Stimulated activated naive CD4-positive, alpha-beta T cell treated with Interleukin-2 at 50 U/mL for 16 hours (primary cell): ENCODE data around the gene STOML2.
"Not testable (repeated sequence)": the region's sequence is repeated elsewhere in the genome, so short reads cannot be mapped to it uniquely, and the experiment has no call there.

ENCODE experiments used
- DNase-seq: peaks from one replicate; lab custom pipeline; 2025; lab: John Stamatoyannopoulos, UW

The STOML2 gene, protein sequence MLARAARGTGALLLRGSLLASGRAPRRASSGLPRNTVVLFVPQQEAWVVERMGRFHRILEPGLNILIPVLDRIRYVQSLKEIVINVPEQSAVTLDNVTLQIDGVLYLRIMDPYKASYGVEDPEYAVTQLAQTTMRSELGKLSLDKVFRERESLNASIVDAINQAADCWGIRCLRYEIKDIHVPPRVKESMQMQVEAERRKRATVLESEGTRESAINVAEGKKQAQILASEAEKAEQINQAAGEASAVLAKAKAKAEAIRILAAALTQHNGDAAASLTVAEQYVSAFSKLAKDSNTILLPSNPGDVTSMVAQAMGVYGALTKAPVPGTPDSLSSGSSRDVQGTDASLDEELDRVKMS

DNA sequence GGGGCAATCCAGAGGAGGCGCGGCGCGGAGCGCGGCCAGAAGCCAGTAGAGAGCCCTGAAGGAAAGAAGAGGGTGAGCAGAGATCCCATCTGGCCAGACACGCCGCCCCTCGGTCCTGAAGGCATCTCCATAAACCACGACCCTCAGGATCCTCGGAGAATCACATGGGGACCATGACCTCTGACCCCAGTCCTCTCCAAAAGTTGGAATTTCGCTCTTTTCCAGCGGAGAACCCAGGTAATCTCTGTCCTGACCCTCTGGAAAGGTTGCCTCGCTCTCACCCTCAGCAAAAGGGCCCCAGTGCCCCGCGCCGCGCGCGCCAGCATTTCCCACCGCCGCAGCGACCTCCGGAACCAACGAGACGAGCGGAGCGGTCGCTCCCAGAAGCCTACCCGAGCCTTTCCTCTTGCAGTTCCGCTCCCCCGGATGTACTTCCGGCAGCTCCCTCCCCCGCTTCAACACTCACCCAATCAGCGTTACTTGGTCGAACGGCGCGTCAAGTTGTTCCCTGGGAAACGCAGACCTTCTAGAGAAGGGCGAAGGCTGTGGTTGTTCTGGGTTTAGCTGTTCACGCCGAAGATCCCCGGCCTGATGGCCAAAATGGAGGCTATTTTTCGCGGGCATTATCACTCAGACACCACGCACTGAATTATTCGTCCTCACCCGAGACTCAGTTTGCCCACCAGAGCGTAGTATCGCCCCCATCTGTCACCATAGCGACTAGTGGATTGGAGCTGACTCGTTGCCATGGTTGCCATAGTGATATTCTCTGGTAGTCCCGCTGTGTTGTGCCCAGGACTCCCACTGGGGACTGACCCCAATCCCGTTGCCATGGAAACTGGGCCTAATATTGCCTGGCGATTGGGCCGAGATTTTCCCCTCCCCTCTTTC lies at the start of gene STOML2:
Gene STOML2 (minus strand): TSS at position 363 of the 891 bp plus-strand sequence. CDS start 37 bp downstream, at position 326.
- DNase-seq = peak; percentile 92

DNA sequence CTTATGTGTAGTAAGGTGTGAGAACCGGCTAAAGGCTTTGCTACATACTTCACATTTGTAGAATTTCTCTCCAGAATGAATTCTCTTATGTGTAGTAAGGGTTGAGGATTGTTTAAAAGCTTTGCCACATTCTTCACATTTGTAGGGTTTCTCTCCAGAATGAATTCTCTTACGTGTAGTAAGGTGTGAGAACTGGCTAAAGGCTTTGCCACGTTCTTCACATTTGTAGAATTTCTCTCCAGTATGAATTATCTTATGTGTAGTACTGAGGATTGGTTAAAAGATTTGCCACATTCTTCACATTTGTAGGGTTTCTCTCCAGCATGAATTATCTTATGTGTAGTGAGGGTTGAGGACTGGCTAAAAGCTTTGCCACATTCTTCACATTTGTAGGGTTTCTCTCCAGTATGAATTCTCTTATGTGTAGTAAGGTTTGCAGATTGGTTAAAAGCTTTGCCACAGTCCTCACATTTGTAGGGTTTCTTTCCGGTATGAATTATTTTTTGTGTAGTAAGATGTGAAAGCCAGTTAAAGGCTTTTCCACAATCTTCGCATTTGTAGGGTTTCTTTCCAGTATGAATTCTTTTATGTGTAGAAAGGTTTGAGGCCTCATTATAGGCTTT lies 45.1 kb upstream of the STOML2 start:
- not testable (repeated sequence) for DNase-seq

DNA sequence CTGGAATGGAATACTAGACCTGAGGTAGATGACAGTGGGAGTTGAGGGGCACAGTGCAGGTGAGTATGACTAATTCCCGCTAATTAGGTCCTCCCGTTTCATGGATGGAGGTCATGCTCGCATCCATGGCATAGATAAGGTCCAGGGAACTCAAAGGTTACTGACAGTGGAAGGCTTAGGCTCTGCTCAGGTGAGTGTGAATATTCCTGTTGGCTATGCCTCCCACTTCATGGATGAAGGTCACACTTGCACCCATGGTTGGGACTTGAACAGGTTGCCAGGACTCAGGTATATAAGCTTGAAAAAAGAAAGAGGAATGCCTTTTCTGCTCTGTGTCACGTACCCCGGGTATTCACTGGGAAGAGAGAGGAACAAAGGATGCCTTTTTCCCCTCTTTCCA lies 39.1 kb upstream of the STOML2 start:
- no peak for DNase-seq

DNA sequence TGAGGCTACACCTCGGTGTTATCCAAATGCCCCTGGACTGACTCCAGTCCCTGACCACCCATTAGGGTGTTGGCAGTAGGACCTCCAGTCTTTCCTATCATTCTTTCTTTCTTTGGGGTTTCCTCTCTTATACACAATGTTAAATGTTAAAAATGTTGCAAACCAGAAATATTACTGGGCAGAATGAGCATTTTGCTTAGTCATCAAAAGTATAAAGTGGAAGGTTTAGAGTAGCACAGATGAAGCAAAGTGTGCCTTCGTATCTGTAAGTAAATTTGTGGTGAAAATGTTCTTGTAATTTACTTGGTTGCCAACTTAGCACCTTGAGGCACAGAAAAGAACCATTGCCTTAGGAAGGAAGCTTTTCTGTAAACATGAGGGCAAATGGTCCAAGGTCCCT lies 37.2 kb upstream of the STOML2 start:
- DNase-seq = no peak

DNA sequence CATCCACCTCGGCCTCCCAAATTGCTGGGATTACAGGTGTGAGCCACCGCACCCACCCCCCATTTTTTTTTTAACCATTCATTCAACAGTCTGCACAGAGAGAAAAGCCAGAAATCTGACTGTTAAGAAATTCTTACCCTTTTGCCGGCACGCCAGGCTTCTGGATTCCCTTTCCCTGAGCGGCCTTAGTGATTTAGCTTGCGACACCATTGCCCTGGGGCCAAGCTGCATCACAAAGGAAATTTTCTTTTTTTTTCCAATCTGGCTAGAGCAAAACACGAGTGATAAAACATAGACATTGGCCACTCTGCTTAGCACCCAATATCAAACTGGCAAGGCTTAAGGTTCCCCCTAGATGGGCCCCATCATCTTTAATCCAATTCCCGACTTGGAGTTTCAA lies 33.9 kb upstream of the STOML2 start:
- DNase-seq = no peak

DNA sequence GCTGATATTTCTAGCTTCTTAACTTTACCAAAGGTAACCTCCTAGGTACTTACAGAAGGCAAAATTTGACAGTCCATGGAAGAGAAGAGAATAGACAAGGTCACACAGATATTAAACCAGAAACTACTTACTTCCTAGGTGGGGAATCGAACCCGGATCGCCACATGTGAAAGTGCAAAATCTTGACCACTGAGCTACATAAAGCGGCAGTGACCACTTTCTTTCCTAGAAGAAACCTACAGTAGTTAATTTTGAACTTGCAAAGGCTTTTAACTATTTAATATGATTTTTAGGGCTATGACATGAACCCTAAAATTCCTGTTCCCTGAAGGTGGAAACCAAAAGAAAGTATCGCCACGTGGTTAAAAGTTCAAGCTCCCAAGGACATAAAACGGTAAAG lies 33.1 kb upstream of the STOML2 start:
- DNase-seq = no peak

DNA sequence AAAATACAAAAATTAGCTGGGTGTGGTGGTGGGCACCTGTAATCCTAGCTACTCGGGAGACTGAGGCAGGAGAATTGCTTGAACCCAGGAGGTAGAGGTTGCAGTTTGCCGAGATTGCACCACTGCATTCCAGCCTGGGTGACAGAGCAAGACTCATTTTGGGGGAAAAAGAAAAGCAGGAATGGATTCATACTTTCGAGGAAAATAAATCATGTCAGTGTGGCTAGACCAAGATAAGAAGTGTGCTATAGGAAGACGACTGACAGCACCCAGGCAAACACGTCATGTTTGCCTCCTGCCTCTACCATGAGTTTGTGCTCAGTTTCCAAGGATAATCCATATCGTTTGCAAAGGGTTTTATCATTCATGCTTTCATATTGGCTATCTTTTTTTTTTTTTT lies 32.0 kb upstream of the STOML2 start:
- no peak for DNase-seq

DNA sequence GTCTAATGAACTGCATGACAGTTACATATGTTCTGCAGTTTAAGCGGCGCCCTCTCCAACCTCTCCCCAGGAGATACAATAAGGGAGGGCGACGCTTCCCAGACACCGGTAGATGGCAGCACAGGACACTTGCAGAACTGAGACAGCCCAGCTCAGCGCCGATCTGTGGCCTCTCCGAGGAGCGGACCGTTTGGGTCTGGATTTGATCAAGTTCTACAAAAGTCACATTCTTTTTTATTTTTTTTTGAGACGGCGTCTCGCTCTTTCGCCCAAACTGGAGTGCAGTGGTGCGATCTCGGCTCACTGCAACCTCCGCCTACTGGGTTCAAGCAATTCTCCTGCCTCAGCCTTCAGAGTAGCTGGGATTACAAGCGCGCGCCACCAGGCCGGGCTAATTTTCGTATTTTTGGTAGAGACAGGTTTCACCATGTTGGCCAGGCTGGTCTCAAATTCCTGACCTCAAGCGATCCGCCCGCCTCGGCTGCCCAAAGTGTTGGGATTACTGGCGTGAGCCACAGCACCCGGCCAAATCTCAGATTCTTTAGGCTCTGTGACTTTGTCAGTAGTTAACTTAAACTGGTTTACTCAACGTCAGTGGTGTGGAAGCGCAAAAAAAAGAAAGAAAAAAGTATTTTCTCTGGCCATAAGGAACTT lies 14.1 kb upstream of the STOML2 start:
- peak; percentile 88 for DNase-seq

DNA sequence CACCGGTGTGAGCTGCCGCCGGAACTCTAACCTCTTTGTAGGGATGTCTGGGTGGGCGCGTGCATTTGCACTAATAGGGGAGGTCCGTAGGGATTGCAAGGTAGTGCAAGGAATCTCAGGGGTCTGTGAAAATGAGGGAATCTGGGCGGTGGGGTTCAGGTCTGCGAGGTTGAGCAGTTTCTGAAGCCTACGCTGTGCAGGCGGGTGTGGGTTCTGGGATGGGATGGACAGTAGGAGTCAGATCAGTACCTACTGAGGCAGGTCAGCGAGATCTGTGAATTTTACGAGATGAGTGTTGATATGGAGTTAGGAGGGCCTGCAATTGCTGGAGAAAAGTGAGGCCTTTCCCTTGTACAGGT lies 13.6 kb upstream of the STOML2 start:
- DNase-seq = no peak

DNA sequence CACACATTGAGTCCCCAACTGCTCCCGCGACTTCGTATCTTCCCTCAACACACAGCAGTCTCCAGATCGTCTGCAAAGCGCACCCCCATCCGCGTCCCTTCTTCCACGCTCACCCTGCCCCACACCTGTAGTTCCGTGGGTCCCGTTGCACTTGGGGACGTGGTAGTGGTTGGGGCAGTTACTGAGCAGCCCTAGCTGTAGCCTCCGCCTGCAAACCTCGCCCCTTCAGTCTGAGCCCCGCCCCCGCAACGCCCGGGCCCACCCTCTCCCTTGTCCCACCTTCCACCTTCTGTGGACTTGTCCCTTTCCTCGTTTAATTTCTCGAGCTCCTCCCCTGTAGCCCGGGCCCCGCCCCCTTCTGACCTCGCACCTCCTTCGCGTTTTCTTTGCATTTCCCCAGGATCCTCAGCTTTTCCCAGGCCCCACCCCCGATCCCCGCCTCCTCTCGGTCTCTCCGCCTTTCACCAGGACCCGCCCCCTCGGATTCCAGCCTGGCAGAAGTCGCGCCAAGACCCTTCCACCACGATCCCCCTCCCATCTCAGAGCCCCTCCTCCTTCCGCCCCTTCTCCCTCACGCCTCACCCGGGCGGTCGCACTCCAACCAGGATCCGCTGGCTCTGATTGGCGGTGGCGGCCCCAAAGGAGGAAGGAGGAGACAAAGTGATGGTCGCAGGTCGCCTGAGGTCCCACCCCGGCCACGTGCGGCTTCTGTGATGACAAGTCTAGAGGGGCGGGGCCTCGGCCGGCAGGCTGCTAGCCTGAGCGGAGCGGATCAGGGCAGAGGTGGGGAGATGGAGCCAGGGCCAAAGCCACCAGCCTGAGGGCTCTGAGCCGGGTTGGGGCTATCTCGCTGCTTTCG lies 13.0 kb upstream of the STOML2 start, which contains the start of gene ATOSB:
Gene ATOSB (minus strand): TSS at position 183 of the 859 bp plus-strand sequence. CDS start 7,588 bp downstream, outside the sequence.
- DNase-seq = peak; percentile 96

DNA sequence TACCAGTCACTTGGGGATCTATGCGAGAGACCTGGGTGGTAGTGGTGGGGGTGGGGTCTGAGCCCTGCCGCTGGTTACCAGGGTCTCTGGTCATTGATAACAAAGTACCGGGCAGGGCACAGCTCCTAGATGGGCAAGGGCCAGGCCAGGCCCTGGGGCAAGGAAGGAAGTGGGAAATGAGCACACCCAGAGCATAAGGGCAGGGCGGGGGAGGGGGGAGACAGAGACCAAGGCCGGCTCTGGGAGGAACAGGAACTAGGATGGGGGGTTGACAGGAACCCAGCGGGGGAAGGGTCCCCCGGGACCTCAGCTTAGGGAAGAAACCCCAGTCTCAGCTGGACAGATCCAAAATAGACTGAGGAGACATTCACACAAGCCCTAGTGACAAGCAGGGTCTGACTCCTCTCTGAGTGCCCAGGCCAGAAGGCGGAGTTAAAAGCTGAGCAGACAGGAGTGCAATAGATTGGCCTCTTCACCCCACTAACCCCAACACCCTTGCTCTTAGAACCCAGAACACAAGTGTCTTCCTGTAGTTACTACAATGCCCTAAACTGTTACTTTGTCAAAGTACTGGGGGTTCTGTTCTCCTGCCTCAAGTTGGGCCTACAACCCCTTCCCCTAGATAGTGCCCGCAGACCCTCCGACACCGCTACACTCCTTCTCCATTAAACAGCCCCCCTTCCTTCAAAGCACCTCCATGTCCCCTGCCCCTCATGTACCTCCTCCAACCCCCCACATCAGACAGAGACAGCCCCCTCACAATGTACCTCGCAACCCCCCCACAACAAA lies 12.1 kb upstream of the STOML2 start:
- DNase-seq = peak; percentile 29

DNA sequence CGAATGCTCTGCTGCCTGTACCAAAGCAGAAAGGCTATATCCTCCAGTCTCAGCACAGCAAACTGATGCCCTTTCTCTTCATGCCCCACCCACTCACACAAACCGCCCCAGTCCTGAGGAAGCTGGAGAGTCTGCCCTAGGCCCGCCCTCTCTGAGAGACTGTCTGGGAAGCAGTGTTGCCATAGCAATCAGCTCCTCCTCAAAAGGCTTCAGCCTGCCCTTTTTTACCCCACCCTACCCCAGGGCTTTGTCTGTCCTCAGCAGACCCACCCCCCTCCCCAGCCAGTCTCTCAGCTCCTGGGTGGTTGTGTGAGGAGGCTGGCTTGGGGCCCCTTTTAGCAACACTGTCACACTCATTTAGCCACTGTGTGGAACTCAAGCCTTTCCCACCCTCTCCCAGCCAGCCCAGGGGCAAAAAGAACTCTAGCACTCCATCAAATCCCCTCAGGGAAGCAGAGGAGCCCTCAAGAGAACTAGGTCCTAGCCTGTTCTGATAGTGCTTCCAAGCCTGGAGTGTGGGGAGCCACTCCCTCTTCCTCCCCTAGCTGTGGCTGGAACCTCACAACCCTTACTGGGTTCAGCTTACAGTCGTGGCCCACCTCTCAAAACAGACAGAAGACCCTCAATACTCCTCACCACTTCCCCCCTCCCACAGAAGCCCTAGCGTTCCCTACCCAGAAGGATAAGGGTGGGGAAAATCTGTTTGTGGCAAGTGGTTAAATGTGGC lies 11.3 kb upstream of the STOML2 start:
- DNase-seq = peak; percentile 63

DNA sequence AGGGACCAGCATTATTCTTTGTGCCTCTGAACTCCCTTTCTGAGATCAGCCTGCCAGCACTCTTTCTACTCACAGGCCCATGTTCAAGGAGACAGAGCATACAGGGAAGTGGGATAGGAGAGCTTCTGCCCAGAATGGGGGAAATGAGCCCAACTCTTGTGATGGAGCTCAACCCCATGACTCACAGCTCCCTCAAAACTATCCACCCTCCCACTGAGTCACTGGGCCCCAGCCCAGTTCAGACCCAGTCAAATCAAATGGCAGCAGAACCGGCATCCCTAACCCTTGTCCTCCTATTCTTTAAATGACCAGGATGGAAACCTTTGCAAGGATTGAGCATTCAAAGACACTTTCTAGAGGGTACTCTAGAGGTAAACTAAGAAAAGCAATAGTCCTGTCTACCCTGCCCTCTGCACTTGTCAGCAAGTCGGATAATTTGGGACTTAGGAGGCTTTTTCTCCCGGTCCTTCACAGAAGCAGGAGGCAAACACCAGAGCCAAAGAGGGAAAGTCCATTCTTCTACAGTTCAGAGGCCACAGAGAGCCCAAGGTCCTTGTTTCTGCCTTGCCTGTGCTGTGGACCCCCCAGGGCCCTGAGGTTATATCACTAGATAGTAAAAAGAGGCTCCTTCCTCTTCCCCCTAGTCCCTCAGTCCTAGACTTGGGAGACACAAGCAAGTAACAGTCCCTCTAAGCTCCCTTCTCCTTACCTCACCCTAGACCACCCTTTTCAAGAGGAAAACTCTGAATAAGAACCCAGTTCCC lies 9.5 kb upstream of the STOML2 start:
- DNase-seq = peak; percentile 19

DNA sequence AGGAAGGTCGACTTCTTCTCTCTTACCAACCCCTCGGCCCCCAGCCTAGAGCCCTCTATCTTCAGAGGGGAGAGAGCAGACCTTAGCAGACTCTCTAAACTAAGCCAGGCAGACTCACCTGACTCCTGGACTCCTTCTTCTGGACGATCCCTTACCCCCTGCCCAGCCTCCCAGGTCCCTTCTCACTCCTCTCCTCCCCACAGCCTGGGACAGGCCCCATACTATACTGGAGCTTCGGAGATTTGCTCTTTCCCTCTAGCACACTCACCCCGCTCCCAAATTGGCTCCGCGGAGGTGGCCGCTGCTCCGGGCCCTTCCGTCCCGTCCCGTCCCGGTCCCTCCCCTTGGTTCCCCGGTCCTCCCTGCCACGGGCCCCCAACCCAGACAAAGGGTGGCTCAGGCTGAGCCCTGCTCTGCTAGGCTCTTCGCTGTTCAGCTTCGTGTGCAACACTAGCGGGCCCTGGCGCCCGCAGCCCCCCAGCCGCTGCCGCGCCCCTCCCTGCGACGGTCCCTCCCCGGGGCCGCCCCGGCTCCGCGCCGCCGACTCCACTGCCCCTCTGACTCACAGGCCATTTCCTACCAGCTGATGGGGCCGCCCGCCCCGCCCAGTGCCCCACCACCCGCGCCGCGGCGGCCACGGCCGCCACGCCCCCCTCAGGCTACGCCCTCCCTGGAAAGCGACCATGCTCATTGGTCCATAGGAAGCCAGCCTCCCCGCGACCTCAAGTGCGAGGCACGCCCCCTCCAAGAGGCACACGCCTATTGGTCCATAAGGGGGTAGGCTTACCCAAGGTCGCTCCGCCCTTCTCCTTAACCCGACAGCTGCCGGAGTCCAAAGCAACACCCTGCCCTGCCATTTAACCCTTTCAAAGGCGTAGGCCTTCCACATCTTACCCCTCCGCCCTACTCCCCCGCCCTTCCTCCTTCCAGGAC lies 8.3 kb upstream of the STOML2 start:
- peak; percentile 97 for DNase-seq

DNA sequence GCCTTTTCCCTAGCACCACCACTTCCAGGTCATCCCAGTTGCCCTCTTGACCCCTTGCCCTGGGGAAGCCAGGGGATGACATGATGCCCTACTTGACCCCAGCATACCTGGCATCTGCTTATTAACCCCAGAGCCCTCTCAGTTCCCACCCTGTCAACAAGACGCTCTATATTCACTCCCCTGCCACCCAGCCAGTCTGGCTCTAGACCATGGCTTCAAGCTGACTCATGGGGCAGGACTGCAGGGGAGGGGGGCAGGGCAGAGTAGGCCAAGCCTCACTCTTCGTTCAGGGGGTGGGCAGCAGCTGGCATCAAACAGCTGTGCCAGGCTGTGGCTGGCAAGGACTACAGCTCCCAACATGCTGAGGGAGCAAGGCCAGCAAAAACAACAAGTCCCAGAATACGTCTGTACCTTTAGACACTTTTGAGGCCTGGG lies 7.4 kb upstream of the STOML2 start:
- DNase-seq = no peak

DNA sequence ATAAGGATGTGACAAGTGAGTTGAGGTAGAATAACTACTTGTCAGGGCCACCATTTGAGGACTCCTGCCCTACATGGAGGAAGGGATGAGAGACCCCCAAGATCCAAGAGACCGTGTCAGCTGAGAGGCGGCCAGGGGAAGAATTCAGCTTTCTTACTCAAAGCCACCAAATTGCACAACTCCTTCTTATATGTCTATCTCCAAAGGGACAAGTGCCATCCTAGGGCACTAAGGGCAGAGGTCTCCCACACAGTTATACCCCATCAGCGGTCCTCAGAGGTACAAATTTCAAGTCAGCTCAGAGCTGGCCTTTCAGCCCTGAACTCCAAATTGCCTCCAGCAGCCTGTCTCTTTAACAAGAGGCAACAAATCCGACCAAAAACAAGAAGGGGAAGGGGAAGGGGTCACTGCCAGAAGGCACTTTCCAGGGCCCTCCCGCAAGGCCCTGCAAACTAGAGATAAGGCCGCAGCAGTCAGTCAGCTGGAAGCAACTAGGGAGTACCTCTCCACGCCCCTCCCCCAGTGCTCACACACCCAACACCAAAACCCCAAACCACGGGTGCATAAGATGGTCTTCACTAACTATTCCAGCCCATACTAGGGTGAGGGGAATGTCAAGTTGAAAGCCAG lies 6.1 kb upstream of the STOML2 start:
- no peak for DNase-seq

DNA sequence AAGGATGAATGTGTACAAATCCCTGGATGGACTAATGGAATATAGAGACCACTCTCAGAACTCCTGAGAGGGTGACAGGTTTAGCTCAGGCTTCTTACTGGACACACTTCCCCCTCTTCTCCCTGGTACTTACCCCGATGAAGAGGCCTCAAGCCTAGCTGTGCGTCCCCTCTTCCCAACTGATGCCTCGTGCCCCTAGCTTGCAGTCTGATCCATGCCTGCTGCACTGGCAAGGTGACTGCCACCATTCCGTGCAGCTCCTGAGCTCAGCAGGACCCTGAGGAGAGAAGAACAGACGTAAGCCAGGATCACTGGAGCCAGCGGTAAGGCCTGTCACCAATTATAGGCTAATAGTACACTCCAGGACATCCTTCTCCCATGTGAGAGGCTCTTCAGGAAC lies 5.5 kb upstream of the STOML2 start:
- DNase-seq = no peak
